Superior temporal gyrus (tissue), 1 donor: ENCODE data around the gene SLC6A3.

Experiments
- DNase-seq: peaks from one replicate; pipeline ENCODE4 v3.0.0-alpha.2; 2016; ENCODE audit errors: extremely low spot score

The SLC6A3 gene

DNA sequence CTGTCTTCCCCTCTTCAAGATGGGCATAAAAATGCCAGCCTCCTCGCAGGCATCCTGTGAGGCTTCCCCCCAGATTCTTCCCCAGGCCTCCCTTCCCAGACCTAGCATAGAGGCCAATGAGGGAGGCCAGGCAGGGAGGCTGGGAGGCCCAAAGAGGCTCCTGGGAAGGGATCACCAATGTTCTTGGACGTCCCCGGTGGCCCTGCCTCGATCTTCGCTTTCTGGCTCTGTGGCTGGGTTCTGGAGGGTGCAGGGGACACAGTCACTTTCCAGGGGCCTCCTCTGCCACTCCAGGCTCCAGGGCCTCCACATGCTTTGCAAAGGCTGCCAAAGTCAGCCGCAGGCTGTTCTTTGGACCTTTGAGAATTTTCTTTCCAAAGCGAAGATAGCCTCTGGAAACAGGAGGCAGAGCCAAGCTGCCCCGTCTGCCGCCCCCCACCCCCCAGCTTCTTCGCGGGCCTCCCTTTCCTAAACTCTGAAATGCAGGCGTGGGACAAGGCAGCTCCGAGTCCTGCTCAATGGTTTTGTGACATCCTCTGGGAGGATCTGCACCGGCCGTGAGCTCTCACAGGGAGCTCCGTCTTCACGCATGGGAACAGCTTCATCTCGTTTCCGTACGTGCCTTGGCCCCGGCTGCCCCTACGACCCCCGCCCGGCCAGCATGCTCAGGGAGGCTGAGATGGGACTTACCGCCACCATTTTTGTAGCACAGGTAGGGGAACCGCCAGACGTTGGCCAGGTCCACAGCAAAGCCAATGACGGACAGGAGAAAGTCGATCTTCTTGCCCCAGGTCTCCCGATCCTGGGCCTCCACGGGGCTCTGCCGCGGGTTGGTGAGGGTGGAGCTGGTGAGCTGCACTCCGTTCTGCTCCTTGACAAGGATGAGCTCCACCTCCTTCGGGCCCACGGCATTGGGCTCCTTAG lies 2.8 kb downstream of the SLC6A3 start:
- no peak for DNase-seq

DNA sequence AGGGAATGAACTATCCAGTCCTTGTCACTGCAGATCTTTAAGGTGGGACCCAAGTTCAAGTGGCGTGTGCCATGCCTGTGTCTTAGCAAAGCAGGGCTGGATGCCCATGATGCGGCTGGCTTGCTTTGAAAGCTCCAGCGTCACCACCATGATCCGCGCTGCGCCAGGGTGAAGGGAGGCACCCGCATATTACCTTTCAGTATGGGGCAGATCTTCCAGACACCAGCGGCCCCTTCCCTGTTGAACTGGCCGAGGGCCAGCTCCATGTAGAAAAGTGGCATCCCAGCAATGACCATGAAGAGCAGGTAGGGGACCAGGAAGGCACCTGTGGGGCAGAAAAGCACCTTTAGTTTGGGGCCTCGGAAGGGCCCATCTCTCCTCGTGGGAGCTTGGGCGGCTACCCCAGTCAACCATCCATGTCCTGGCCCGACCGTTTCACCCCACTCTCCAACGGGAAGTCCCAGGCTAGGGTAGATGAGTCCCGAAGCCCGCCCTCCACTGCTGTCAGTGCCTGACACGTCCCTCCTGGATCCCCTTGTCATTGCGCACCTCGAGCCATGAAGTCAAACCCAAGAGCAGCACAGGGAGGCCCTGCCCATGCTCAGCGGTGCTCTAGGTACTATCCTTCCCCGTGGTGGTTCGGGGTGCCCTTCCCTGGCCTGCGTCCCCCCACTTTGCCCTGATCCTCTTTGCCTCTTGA lies 3.9 kb downstream of the SLC6A3 start:
- DNase-seq, result no peak

- no peak for DNase-seq
Measured at GRCh38 chr5:1440098-1440493, 5.1 kb downstream of the SLC6A3 start.

GRCh38 chr5:1439388-1440097 lies 5.7 kb downstream of the SLC6A3 start:
- DNase-seq, result no peak

GRCh38 chr5:1438871-1439270 lies 6.4 kb downstream of the SLC6A3 start:
- no peak for DNase-seq

GRCh38 chr5:1437876-1438559 lies 7.2 kb downstream of the SLC6A3 start:
- DNase-seq, result no peak

DNA sequence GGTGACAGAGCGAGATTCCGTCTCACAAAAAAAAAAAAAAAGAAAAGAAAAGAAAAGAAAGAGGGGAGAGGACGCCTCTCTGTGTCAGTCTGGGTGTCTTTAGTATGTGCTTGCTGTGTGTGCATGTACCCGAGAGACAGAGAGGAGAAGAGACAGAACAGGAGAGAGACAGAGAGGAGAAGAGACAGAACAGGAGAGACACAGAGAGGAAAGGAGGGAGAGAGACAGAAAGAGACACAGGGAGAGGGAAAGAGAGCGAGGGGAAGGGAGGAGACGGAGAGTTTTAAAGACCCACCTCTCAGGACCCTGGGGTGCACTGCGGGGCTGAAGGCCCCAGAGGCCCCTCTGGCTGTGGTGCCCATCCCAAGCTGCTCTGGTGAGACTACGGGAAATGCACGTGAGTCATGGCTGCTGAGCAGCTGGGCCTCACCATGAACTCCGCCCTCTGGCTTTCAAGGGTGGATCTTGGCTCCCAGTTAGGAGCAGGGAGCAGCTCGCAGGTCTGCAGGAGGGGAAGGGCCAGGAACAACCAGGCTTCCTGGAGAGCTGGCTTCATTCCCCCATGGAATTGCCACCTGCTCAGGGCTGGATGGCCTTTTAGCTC lies 7.9 kb downstream of the SLC6A3 start:
- no peak for DNase-seq

DNA sequence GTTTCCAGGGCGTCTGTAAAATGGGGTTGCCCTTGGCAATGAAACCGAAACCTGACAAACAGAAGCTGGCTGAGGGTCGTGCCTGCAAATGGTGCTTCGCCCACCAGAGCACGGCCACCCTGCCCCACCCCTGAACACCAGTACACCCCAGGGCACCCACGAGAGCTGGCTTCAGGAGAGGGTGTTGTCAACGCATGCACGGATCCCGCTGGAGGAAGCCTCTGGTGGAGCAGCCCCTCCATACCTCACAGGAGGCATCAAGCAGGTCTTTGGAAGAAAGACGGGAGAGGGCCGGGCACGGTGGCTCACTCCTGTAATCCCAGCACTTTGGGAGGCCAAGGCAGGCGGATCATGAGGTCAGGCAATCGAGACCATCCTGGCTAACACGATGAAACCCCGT lies 8.6 kb downstream of the SLC6A3 start:
- no peak for DNase-seq

GRCh38 chr5:1436036-1436435 lies 9.2 kb downstream of the SLC6A3 start:
- DNase-seq, result no peak

DNA sequence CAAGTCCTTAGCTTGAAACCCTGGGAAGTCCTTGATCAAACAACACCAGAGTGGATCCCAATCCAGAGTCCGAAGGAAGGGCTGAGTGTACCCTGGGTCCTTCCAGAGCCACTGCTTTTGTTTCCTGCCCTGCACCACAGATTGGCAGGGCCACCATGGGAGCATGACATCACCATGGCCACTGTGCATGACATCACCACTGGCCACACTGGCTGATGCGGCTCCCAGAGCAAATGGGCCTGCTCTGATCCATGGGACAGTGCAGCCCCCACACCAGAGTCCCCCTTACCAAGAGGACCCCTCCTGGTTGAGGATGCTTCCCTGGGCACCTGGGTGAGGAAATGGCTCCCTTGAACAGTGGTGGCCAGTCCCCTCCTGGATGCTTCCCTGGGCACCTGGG lies 9.9 kb downstream of the SLC6A3 start:
- DNase-seq, result no peak

GRCh38 chr5:1432296-1432695 lies 12.9 kb downstream of the SLC6A3 start:
- no peak for DNase-seq

GRCh38 chr5:1431896-1432295 lies 13.3 kb downstream of the SLC6A3 start:
- DNase-seq, result no peak

GRCh38 chr5:1431021-1431811 lies 14.0 kb downstream of the SLC6A3 start:
- no peak for DNase-seq

DNA sequence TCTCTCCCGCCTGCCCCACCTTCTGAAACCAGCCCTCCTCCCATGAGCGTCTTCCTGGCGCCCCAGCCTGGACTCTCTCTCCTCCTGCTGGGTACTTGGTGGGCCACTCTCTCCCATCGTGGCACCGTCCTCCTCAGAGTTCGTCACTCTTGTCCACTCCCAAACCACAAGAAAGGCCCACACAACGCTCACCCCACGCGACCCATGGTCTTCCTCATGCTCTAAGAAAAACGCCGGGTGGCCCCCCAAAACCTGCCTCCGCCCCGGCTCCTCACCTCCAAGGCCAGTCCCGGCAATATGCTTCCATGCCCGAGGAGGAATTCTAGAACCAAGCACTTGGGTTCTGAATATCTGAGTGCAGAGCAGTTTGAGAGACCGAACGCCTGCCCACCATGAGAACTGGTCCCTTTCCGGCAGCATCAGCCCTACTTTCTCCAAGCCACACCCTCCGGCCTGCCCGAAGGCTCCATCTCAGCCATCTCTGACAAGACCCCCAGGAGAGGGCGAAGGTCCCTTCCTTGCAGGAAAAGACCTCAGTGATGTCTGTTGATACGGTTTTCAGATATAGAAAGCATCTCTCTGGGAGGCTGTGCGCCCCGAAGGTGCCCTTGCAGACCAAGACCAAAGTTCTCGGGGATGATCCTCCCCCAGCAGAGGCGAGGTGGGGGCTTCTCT lies 15.0 kb downstream of the SLC6A3 start:
- DNase-seq, result no peak

GRCh38 chr5:1429496-1429895 lies 15.7 kb downstream of the SLC6A3 start:
- DNase-seq, result no peak

- no peak for DNase-seq
Measured at GRCh38 chr5:1429066-1429465, 16.2 kb downstream of the SLC6A3 start.

DNA sequence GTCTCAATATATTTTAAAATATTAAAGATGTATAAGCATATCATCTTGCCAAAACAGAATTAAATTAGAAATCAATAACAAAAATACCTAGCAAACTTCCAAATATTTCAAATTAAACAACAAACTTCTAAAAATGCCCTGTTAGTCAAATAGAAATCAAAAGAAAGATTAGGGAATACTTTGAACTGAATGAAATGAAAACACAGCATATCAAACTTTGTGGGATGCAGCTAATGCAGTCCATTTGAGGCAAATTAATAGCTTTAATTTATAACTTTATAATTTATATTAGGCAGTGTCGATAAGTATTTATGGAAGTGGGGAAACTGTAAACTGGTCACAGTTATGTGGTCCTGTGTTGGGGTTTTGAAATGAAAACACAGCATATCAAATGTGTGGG lies 17.1 kb downstream of the SLC6A3 start:
- no peak for DNase-seq

DNA sequence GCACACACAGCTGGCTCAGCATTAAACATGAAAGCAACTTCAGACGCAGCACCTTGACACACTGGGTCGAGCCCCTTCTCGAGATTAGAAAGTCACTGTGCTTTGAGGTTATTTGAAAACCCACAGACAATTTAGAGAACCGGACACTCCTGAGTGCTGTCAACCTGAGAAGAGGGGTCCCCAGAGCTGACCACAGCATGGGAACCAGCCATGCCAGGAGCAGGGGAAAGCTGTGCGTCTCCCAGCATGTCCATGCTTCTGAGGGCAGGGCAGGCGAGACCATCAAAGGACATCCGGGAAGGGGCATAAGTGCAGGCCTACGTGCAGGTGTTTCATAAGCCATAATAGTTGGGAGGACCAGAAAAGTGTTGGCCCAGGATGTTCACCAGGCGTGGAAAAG lies 20.5 kb downstream of the SLC6A3 start:
- no peak for DNase-seq

- no peak for DNase-seq
Measured at GRCh38 chr5:1423901-1424603, 21.2 kb downstream of the SLC6A3 start.
